AG10803 (cell line): Measurements from ENCODE around the gene IQCE.

Experiments
- DNase-seq: peaks from one replicate; pipeline ENCODE4 v3.0.0; 2010; ENCODE audit warnings: low read depth
- H3K4me3 ChIP-seq: 2 replicates; pipeline ENCODE4 v1.5.1; 2011; ENCODE audit warnings: mild to moderate bottlenecking, low read length, control low read depth
- CTCF ChIP-seq: conservative IDR thresholded peaks from 2 replicates; pipeline ENCODE4 v1.5.1; 2011; ENCODE audit warnings: mild to moderate bottlenecking, low read length, control low read depth, inconsistent platforms

The IQCE gene

DNA sequence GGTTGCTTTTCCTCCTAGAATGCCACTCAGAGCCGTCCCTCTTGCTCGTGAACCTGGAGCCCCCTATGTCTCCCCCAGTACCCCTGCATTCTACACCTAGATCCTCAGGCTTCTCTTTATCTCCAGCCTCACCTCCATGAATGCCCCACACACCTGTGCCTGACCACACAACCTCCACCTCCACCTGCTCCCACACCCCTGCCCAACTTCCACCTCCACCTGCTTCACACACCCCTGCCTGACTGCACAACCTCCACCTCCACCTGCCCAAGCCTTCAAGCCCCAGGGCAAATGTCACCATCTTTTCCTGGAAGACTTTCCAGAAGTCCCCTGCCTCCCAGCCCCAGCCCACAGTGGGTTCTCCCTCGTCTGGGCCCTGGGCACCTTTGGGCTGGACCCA, 46.1 kb upstream of the IQCE start:
- no peak overlapping the region for H3K4me3 ChIP-seq
- DNase-seq, result no peak
- no peak for TF ChIP-seq CTCF

- no peak overlapping the region for H3K4me3 ChIP-seq
- no peak for DNase-seq
- no peak for TF ChIP-seq CTCF
Observed at GRCh38 chr7:2513702-2514101, 45.1 kb upstream of the IQCE start.

- no peak for TF ChIP-seq CTCF
- DNase-seq, result no peak
- H3K4me3 ChIP-seq, result no peak overlapping the region
Observed at GRCh38 chr7:2514473-2515423, 44.0 kb upstream of the IQCE start.

- DNase-seq, result peak; percentile 43
- H3K4me3 ChIP-seq, result no peak overlapping the region
- no peak for TF ChIP-seq CTCF
Observed at GRCh38 chr7:2515424-2516193, 43.2 kb upstream of the IQCE start.

- no peak for TF ChIP-seq CTCF
- H3K4me3 ChIP-seq, result no peak overlapping the region
- no peak for DNase-seq
Observed at GRCh38 chr7:2516194-2516555, 42.6 kb upstream of the IQCE start.

DNA sequence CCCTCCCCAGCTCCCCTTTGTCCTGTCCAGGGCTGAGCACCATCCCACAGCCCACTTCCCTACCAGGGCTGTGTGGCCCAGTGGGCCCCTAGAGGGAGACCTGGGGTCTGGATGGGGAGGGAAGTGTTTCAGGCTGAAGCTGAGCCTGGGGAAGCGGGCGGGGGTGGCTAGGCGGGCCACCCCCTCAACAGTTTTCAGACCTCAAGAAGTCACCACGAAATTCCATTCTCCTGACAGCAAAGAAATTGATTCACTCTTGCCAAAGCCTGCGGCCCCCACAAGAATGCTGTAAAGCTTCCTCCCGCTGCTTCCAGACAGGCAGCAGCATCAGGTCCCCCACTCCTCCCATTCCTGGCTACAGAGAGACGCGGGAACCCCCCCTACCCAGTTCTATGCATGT, 41.8 kb upstream of the IQCE start:
- TF ChIP-seq CTCF, result peak; percentile 37
- peak; percentile 94 for DNase-seq
- H3K4me3 ChIP-seq, result no peak overlapping the region
